ENCODE results near the gene IRAK1. TPM values are rescaled to one million over a fixed set of nuclear protein-coding genes. Genes with fewer than 3 reads are reported as not detected.
A peak's percentile ranks its signal among the peaks of the same experiment; 100 is the strongest.

Gene IRAK1
- total RNA-seq, 1 donor from 2014 or later: 172 TPM

DNA sequence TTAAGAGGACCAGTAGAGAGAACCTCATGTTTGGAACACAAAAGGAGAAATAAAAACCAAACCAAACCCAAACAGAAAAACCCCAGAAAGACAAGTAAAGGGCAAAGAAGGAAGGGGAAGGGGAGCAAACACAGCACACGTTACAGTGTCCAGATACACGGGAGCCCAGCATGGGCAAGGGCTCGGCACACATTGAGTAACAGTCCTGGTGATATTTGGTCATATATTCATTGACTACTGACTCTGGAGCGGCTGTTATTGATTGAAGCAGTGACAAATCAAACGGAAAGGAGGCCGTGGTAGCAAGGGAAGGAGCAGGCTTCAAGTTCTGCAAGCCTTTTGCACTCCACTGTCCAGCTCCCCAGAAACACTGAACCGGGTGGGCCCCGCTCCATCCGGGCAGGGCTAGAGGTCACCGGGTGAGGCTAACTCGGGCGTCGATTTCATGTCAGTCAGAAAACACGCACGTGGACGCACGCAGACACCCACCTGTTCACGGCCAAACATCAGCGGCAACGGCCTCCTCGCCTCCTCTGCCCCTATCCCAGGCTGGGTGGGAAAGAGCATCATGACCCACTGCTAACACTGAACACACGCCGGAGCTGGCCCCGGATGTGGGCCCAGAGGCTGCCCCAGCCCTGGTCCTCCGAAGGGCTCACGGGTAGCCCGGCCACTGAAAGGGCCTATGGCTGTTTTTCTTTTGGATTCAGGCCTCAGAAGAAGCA is 3.7 kb upstream of the IRAK1 start:
- intact Hi-C loops (cut with micrococcal nuclease): no loop called here
- peak overlapping the region; percentile 26 for H3K27ac Mint-ChIP-seq

DNA sequence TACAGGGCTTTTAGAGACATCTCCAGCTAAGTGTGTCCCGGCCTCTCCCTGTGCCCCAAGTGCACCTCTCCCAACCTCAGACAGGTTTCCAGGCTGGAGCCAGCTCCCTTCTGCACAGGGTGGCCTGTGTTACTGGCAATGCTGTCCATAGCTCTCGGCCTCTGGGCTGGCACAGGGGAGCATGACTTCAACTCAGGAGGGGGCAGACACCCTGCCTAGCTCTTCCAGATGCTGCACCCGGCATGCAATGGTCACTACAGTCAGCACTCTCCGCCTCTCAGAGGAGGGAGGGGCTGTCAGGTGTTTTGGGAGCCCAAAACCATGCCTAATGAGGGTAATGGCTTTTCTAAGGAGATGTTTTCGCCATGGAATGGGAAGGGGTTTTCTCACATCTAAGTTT is 2.4 kb upstream of the IRAK1 start:
- Mint-ChIP-seq H3K9me3 (no peaks in the 10 kb centered on the region), H3K4me3 (no peak overlapping the region), H3K27me3 (ENCODE audit: insufficient read depth) (no peaks in the 10 kb centered on the region), H3K27ac (no peak overlapping the region), H3K4me1 (ENCODE audit: low read depth) (peaks cover 4% of the 10 kb centered on the region), H3K36me3 (ENCODE audit: low read depth) (peaks cover 2% of the 10 kb centered on the region)
- intact Hi-C loops (cut with micrococcal nuclease): no loop called here
- DNase-seq (ENCODE audit: low spot score): no peak

More for the DNA sequence above, 3.7 kb upstream of the IRAK1 start:
- peaks cover 4% of the 10 kb centered on the region for H3K4me1 Mint-ChIP-seq (ENCODE audit: low read depth)
- no peaks in the 10 kb centered on the region for H3K9me3 Mint-ChIP-seq
- H3K27me3 Mint-ChIP-seq (ENCODE audit: insufficient read depth): no peaks in the 10 kb centered on the region
- peaks cover 8% of the 10 kb centered on the region for H3K36me3 Mint-ChIP-seq (ENCODE audit: low read depth)
- DNase-seq (ENCODE audit: low spot score): no peak
- H3K4me3 Mint-ChIP-seq: no peak overlapping the region

DNA sequence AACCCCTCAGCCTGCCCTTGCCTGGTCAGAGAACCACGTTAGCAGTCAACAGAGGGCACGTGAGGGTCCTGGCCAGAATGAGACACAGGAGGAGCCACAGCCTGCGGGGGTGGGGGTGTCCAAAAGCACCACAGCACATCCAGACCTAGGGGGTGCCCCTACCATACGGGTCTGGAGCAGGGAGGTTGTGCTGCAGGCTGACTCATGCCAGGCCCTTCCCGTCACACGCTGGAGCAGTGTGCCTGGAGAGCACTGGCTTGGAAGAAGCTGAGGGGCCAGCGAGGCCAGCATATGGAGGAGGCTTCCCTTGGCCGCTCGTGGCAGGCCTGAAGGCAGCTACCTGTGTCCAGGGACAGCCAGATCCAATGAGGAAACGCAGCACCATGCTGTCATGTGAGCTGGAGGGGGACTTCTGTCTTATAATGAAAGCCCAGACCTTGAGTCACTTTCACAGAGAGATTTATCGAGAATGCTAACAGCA is 1.5 kb upstream of the IRAK1 start:
- H3K27ac Mint-ChIP-seq: peak overlapping the region; percentile 89
- H3K9me3 Mint-ChIP-seq: no peaks in the 10 kb centered on the region
- no peak for DNase-seq (ENCODE audit: low spot score)
- H3K27me3 Mint-ChIP-seq (ENCODE audit: insufficient read depth): no peaks in the 10 kb centered on the region
- intact Hi-C loops (cut with micrococcal nuclease): loop anchor here (2.0 kb wide), 3 partner anchors 30 to 72 kb away; partner anchors contain the start of gene TMEM187
- H3K36me3 Mint-ChIP-seq (ENCODE audit: low read depth): peaks cover 2% of the 10 kb centered on the region
- H3K4me1 Mint-ChIP-seq (ENCODE audit: low read depth): peaks cover 4% of the 10 kb centered on the region
- peak overlapping the region; percentile 94 for H3K4me3 Mint-ChIP-seq

DNA sequence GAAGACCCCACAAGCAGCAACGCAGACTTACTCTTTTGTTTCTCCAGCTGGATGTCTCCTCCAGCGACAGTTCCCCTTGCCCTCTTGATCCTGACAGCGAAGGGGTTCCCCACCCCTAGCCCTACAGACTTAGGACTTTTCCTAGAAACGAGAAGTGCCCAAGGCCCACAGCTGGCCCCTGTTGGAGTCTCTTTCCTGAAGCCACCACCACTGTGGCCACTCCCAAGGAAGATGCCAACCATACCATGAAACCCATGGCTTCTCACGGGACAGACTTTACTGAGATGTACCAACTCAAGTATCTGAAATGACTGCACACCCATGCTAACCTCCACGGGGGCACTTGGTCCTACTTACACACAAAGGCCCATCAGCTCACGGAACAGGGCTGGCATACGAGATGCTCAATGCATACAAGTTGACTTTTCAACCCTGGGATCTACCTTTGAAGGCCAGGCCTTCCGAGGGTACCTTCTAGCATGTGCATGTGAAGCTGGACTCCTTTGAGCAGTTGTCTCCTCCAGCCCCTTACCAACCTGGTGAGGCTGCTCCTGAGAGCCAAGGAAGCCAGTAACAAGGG is 924 bp upstream of the IRAK1 start:
- H3K36me3 Mint-ChIP-seq (ENCODE audit: low read depth): peaks cover 5% of the 10 kb centered on the region
- H3K4me3 Mint-ChIP-seq: peak overlapping the region; percentile 94
- intact Hi-C loops (cut with micrococcal nuclease): loop anchor here (2.0 kb wide), 3 partner anchors 30 to 72 kb away; partner anchors contain the start of gene TMEM187
- H3K4me1 Mint-ChIP-seq (ENCODE audit: low read depth): peaks cover 4% of the 10 kb centered on the region
- no peaks in the 10 kb centered on the region for H3K9me3 Mint-ChIP-seq
- H3K27me3 Mint-ChIP-seq (ENCODE audit: insufficient read depth): no peaks in the 10 kb centered on the region
- H3K27ac Mint-ChIP-seq: peak overlapping the region; percentile 89
- DNase-seq (ENCODE audit: low spot score): no peak

DNA sequence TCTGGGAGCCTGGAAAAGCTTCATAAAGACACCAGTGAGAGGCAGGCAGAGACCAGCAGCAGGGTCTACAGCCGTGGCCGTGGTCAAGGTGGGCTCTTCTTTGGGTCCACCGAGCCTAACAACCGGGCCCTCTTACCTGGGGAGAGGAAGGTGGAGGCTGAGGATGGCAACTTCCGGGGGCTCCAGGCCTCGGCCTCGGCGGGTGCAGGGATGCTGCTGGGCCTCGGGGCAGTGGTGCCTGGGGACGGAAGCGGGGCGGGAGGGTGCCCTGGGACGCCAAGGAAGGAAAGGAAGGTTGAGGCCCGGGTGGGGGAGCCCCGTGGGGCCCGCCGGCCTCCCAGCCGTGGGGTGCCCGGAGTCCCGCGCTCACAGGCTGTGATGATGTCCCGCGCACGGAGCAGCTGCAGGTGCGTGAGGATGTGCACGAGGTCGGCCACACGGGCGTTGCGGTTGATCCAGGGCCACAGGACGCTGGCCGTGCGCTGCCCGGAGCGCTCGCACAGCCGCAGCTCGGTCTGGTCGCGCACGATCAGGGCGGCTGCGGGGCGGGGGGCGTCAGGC is 561 bp downstream of the IRAK1 start:
- H3K4me3 Mint-ChIP-seq: peak overlapping the region; percentile 91
- H3K9me3 Mint-ChIP-seq: no peaks in the 10 kb centered on the region
- no peaks in the 10 kb centered on the region for H3K27me3 Mint-ChIP-seq (ENCODE audit: insufficient read depth)
- intact Hi-C loops (cut with micrococcal nuclease): loop anchor here (1.0 kb wide), 1 partner anchor 93 kb away; the partner anchor contains the start of gene ARHGAP4
- peaks cover 5% of the 10 kb centered on the region for H3K36me3 Mint-ChIP-seq (ENCODE audit: low read depth)
- H3K4me1 Mint-ChIP-seq (ENCODE audit: low read depth): peaks cover 4% of the 10 kb centered on the region
- peak overlapping the region; percentile 89 for H3K27ac Mint-ChIP-seq
- DNase-seq (ENCODE audit: low spot score): no peak

DNA sequence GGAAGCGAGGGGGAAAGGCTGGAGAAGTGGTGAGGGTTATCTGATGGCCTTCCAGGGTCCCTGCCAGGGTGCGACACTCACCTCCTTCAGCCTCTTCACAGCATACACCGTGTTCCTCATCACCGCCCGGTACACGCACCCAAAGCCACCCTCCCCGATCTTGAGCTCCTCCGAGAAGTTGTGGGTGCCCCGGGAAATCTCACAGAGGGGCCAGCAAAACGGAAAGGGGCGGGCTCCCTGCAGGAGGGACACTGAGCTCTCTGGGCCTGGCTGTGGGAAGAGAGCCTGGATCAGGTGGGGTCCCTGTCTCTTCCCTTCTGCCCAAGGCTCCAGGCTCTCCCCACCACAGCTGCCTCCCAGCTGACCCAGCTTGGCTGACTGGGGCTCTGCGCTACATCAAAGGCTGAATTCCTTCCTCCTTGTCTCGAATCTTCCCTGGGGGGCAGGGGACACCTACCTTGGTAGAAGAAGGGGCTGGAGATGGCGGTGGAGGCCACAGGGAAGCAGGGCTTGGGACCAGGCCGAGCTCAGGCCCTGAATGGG is 1.1 kb downstream of the IRAK1 start:
- peaks cover 4% of the 10 kb centered on the region for H3K4me1 Mint-ChIP-seq (ENCODE audit: low read depth)
- H3K4me3 Mint-ChIP-seq: peak overlapping the region; percentile 91
- H3K36me3 Mint-ChIP-seq (ENCODE audit: low read depth): peaks cover 6% of the 10 kb centered on the region
- no peak for DNase-seq (ENCODE audit: low spot score)
- H3K27ac Mint-ChIP-seq: peak overlapping the region; percentile 89
- intact Hi-C loops (cut with micrococcal nuclease): loop anchor here (1.0 kb wide), 1 partner anchor 92 kb away; the partner anchor contains the start of gene ARHGAP4
- no peaks in the 10 kb centered on the region for H3K9me3 Mint-ChIP-seq
- no peaks in the 10 kb centered on the region for H3K27me3 Mint-ChIP-seq (ENCODE audit: insufficient read depth)

DNA sequence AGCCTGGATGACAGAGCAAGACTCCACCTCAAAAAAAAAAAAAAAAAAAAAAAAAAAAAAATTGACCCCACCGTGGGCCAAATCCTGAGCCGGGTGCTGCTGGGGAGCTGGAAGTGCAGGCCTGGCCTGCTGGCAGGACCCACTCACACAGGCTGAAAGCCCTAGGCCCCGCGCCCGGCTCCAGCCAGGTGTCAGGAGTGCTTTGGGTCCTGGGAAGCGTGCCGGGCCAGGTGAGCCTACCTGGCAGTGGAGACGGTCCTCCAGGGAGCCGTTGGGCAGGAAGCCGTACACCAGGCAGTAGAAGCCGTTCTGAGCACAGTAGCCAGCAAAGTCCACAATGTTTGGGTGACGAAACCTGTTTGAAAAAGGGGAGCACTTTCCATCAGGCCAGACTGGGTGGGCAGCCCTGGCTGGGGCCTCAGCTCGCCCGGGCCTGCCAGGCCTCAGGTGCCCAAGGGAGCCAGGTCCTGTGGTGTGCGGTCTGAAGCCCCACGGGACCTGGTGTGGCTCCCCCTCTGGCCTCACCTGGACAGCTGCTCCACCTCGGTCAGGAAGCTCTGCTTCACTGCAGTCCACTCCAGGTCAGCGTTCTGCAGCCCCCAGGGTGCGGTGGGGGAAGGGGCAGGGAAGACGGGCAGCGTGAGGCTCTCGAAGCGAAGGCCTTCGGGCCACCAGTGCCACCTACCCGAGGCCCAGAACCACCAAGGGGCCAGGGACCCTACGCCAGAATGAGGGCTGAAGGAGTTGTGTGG is 1.8 kb downstream of the IRAK1 start:
- intact Hi-C loops (cut with micrococcal nuclease): no loop called here
- DNase-seq (ENCODE audit: low spot score): no peak
- Mint-ChIP-seq H3K27me3 (ENCODE audit: insufficient read depth) (no peaks in the 10 kb centered on the region), H3K4me1 (ENCODE audit: low read depth) (peaks cover 4% of the 10 kb centered on the region), H3K27ac (no peak overlapping the region), H3K4me3 (peak overlapping the region; percentile 91), H3K36me3 (ENCODE audit: low read depth) (peaks cover 7% of the 10 kb centered on the region), H3K9me3 (no peaks in the 10 kb centered on the region)

DNA sequence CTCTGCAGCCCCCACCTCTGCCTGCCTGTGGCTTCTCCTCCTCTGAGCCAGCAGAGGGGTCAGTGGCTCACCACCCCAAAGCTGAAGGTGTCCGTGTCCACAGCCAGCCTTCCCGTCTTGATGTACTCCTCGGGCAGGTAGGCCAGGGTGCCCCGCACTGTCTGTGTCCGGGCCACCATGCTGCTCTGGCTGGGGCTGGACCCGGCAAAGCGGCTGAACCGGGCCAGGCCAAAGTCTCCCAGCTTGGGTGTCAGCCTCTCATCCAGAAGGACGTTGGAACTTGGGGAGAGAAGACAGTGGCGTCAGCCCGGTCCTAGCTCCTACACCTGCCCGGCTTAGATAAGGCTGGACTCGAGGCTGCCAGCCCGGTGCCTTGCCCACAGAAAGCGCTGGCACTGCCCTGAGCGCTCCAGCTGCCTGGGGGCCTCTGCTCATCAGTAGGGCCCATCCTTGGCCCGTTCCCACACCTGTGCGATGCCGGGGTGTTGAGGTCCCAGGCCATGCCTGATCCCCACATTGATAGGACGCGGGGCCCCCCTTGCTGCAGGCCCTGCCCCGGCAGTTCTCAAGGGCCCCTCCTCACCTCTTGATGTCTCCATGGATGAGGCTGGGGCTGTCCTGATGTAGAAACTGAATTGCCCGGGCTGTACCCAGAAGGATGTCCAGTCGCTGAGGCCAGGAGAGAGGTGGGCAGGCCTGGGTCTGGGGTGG is 3.2 kb downstream of the IRAK1 start:
- no peaks in the 10 kb centered on the region for H3K27me3 Mint-ChIP-seq (ENCODE audit: insufficient read depth)
- H3K4me3 Mint-ChIP-seq: no peak overlapping the region
- no peaks in the 10 kb centered on the region for H3K9me3 Mint-ChIP-seq
- H3K36me3 Mint-ChIP-seq (ENCODE audit: low read depth): peaks cover 10% of the 10 kb centered on the region
- intact Hi-C loops (cut with micrococcal nuclease): no loop called here
- DNase-seq (ENCODE audit: low spot score): no peak
- no peak overlapping the region for H3K27ac Mint-ChIP-seq
- peaks cover 4% of the 10 kb centered on the region for H3K4me1 Mint-ChIP-seq (ENCODE audit: low read depth)

DNA sequence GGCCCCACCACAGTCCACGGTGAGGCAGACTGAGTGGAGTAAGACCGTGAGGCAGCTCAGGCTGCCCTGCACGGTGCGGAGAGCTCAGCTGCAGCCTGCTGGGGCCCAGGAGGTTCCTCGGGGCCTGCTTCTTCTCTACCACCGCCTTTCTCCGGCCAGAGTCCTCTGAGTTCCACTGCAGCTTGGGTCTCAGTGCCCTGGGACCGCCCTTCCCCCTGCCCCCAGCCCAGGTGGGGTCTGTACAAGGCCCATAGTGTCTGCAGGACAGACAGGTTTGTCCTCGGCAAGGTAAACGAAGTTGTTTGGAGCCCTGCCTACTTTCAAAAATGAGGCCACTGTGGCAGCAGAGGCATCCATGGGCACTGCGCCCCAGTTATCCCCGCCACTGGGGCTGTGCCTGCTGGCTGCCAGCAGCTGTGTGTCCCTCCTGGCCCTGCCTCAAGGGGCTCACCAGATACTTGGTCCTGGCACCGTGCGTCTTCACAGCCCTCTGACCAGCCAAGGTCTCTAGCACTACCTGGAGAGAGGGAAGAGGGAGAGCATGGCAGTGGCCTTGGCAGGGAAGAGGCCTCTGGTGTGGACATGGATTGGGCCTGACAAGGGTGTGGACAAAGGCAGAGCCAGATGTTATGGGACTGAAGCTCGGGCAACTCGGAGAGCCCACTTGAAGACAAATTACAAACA is 4.0 kb downstream of the IRAK1 start:
- Mint-ChIP-seq H3K4me1 (ENCODE audit: low read depth) (peaks cover 4% of the 10 kb centered on the region), H3K4me3 (peak overlapping the region; percentile 53), H3K9me3 (no peaks in the 10 kb centered on the region), H3K36me3 (ENCODE audit: low read depth) (peaks cover 10% of the 10 kb centered on the region), H3K27me3 (ENCODE audit: insufficient read depth) (no peaks in the 10 kb centered on the region), H3K27ac (peak overlapping the region; percentile 75)
- no peak for DNase-seq (ENCODE audit: low spot score)
- intact Hi-C loops (cut with micrococcal nuclease): no loop called here

DNA sequence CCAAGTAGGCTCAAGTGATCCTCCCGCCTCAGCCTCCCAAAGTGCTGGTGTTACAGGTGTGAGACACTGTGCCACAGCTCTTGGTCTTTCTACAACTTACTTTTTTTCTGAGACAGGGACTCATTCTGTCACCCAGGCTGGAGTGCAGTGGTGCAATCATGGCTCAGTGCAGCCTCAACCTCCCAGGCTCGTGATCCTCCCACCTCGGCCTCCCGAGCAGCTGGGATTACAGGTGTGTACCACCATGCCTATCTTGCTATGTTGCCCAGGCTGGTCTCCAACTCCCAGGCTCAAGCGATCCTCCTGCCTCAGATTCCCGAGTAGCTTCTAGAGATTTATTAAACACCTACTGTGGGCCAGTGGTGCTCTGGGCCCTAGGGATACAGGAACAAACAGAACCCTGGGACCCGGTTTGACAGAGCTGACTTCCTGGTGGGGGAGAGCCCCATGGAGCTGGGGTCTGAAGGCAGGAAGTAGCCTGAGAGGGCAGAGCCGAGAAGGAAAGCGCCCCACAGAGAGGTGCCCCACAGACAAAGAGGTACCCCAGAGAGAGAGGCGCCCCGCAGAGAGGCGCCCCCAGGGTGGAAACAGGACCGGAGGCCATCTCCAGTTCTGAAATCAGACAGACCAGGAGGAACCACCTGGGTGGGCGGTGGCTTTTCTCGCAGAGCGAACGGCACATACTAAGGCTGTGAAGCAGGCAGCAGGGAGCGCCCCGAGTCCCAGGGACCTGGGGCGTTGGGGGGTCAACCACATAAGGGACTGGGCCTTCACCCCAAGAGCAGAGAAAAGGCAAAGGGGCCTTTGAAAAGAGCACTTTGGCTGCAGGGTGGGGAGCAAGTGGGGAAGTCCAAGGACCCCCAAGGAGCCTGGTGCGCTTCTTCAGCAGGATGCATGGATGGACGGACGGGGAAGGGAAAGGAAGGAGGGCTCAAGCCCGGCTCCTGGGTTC is 5.0 kb downstream of the IRAK1 start:
- Mint-ChIP-seq H3K36me3 (ENCODE audit: low read depth) (peaks cover 10% of the 10 kb centered on the region), H3K9me3 (no peaks in the 10 kb centered on the region), H3K4me1 (ENCODE audit: low read depth) (no peaks in the 10 kb centered on the region), H3K27ac (no peak overlapping the region), H3K4me3 (no peak overlapping the region), H3K27me3 (ENCODE audit: insufficient read depth) (no peaks in the 10 kb centered on the region)
- intact Hi-C loops (cut with micrococcal nuclease): no loop called here
- no peak for DNase-seq (ENCODE audit: low spot score)
